GM12875 (cell line): ENCODE results near the gene CHST9.

ENCODE experiments used
- H3K4me3 ChIP-seq: one replicate; pipeline ENCODE4 v1.5.1; 2011; ENCODE audit warnings: low read depth, low read length, control low read depth
- TF ChIP-seq, protein P1 (sequence below): IDR thresholded peaks from 2 replicates; pipeline ENCODE4 v1.5.1; 2011; ENCODE audit warnings: low read depth, mild to moderate bottlenecking, control low read depth, inconsistent platforms, low read length, moderate library complexity, borderline replicate concordance; ENCODE audit not compliant: insufficient read depth

CHST9 gene

DNA sequence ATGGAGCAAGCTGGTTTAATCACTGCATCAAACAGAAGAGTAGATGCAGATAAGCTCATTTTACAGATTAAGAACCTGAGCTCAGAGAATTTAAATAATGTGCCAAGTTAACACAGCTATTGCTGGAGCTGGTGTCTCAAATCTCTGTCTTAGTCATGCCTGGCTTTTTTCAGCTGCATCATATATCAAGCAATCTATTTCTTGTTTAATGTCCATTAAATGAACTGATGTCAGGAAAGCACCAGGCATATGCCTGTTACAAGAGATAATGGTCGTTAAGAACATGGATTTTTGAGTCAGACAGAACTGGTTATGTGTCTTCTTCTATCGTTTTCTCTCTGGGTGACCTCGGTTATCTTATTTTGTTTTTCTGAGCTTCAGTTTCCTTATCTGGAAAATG is 259.8 kb downstream of the CHST9 start:
- no peak overlapping the region for H3K4me3 ChIP-seq
- TF ChIP-seq, protein P1, sequence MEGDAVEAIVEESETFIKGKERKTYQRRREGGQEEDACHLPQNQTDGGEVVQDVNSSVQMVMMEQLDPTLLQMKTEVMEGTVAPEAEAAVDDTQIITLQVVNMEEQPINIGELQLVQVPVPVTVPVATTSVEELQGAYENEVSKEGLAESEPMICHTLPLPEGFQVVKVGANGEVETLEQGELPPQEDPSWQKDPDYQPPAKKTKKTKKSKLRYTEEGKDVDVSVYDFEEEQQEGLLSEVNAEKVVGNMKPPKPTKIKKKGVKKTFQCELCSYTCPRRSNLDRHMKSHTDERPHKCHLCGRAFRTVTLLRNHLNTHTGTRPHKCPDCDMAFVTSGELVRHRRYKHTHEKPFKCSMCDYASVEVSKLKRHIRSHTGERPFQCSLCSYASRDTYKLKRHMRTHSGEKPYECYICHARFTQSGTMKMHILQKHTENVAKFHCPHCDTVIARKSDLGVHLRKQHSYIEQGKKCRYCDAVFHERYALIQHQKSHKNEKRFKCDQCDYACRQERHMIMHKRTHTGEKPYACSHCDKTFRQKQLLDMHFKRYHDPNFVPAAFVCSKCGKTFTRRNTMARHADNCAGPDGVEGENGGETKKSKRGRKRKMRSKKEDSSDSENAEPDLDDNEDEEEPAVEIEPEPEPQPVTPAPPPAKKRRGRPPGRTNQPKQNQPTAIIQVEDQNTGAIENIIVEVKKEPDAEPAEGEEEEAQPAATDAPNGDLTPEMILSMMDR = no peak

DNA sequence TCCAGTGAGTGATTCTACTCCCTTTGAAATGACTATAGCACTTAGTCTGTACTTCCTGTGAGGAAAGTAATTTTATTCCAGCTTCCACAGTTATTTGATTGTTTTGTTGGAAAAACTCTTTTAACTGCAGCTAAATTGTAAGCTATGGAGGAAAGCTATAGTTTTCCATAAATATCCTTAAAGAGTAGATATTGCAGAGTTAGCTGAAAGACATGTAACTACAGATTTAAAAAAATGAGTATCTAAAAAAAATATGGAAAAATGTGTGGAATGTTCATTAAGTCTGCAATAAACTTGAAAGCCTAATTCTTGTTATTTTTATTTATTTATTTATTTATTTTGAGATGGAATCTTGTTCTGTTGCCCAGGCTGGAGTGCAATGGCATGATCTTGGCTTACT is 262.8 kb downstream of the CHST9 start:
- H3K4me3 ChIP-seq = no peak overlapping the region
- TF ChIP-seq, protein P1 = no peak

DNA sequence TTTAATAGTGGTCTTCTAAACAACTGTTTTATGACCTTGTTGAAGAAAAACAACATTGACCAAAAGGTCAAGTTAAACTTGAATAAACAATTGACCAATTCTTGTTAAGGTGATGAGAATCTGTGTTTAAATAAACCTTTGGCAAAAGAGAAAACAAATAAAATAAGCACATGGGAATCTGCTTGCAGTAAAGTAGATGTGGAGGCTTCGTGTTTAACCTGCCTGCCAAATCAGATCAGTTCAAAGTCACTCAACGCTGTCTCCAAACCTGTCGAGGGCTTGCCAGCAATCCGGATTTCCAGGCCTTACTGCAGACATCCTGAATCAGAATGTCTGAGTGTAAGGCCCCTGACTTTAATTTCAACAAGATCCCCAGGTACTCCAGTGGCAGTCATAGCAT is 264.5 kb downstream of the CHST9 start:
- H3K4me3 ChIP-seq = no peak overlapping the region
- TF ChIP-seq, protein P1 = no peak

DNA sequence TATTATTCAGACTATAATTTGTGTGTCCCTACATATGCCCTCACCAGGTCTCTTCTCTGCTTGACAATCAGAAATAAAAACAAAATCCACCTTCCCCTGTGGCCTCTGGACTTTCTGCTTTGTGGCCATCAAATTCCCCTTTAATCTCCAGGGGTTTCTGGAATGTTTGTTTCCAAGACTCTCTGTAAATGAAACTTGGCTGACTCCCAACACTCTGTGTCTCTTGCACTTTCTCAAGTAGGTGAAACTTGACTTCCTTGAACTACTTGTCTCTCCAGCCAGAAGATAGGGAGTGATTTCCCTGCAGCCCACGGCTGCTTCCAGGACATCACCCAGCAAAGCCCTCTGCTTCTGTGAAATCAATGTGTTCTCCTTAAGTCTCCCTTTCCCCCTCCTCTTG is 265.5 kb downstream of the CHST9 start:
- TF ChIP-seq, protein P1 = no peak
- H3K4me3 ChIP-seq = no peak overlapping the region

DNA sequence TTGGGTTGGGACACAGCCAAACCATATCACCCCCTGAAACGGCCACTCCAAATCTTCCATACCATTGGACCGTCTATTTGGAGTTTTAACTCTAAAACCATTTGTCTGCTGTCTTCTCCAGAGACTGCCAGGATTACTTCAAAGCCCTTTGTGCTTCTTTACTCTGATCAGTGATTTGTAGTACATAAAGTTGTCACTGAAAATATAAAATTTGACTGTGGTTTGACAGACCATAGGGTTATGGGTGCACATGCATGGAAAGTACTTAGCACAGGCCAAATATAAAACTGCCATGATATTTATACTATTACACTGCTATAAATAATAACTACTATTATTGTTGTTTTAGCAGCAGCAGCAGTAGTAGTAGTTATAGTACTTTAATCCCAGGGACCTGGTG is 265.9 kb downstream of the CHST9 start:
- no peak overlapping the region for H3K4me3 ChIP-seq
- TF ChIP-seq, protein P1 = no peak

DNA sequence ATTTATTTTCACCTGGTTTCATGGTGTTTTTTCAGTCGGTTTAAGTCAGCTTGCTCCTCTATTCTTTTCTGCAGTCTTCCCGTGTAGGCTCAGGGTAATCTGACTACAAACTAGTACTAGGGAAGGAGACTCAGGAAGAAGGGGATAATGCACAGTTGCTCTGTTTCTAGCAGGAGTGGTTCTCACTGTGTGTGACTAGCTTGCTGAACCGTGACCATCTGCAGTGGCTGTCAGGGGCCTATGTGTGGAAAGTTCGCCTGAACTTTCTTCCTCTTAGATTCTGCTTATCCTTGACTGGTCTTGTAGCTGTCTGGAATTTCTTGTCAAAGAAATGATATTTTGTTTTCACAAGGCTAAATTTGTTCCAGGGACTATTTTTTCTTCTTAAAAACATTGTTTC is 273.3 kb downstream of the CHST9 start:
- TF ChIP-seq, protein P1 = no peak
- H3K4me3 ChIP-seq = no peak overlapping the region

DNA sequence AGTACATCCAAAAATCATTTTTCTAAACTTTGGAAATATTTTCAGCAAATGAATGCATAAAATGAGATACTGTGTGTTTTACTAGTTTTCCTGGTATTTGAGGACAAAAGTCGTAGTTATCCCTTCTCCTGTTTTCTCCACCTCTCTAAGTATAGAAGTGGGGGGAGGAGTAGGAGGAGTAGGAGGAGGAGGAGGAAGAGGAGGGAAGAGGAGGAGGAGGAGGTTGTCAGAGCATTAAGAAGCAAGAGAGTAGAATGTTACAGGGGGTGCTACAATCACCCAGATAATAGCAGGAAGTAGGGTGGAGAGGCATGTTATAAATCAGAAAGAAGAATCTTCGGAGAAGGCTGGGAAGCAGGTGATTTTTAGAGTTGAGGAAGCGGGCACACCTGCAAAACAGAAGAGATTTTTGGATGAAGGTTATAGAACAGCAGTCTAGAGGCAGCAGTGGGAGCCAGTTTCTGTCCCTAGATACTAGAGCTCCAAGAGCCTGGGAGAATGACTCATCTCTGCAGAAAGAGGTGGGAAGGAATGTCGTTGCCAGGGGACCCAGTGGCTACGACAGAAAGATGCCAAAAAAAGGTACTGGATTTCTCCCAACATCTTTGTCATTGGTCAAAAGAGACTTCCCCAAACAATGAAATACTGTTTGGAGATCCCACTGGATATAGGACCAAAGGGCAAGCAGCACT is 275.4 kb downstream of the CHST9 start:
- TF ChIP-seq, protein P1 = no peak
- no peak overlapping the region for H3K4me3 ChIP-seq
